ENCODE results near the gene TEAD3.
A peak's percentile ranks its signal among the peaks of the same experiment; 100 is the strongest.

TEAD3 gene

GRCh38 chr6:35457907-35458306 is 39.0 kb downstream of the TEAD3 start:
- H3F3A ChIP-seq (ENCODE audit: insufficient read depth, low read length), result no peaks in the 10 kb centered on the region
- no peaks in the 10 kb centered on the region for H4K20me1 ChIP-seq (ENCODE audit: insufficient read depth, low read length)
- no peaks in the 10 kb centered on the region for H3K27me3 ChIP-seq (replicated peaks; ENCODE audit: insufficient read depth, low read length)
- no peak overlapping the region for H3K4me2 ChIP-seq (ENCODE audit: low read depth, low read length)
- no peaks in the 10 kb centered on the region for H3K9me3 ChIP-seq (replicated peaks; ENCODE audit: insufficient read depth, low read length)
- 0 out of 2 replicates have a peak, but pooled peaks cover 6% of the 10 kb centered on the region for H3K4me1 ChIP-seq (ENCODE audit: low read length)
- no peaks in the 10 kb centered on the region for H3K36me3 ChIP-seq (replicated peaks; ENCODE audit: insufficient read depth, low read length)
- no peak overlapping the region for H3K4me3 ChIP-seq (ENCODE audit: low read length)
- H3K27ac ChIP-seq (ENCODE audit: low read length), result no peak overlapping the region
- TF ChIP-seq CTCF (IDR thresholded peaks at IDR 0.05; ENCODE audit: low read length) (no peak), EZH2phosphoT487 (IDR thresholded peaks at IDR 0.05; ENCODE audit: low read length) (no peak), EZH2 (optimal IDR thresholded peaks at IDR 0.05; ENCODE audit: low read depth, low read length) (no peak)
- no peak overlapping the region for H3K9ac ChIP-seq (ENCODE audit: low read length)
- H3K9me2 ChIP-seq (replicated peaks; ENCODE audit: insufficient read depth, low read length), result no peaks in the 10 kb centered on the region
- H3K79me2 ChIP-seq (ENCODE audit: low read length), result 0 out of 2 replicates have a peak, but pooled peaks cover 4% of the 10 kb centered on the region
- DNase-seq, result no peak
- H2AFZ ChIP-seq (ENCODE audit: low read length), result no peak overlapping the region

GRCh38 chr6:35454391-35455110 is 42.3 kb downstream of the TEAD3 start:
- Histone ChIP-seq H3K4me1 (ENCODE audit: low read length) (peaks cover 15% of the 10 kb centered on the region), H3K4me3 (ENCODE audit: low read length) (no peak overlapping the region), H3K79me2 (ENCODE audit: low read length) (0 out of 2 replicates have a peak, but pooled peaks cover 4% of the 10 kb centered on the region), H3K27me3 (replicated peaks; ENCODE audit: insufficient read depth, low read length) (peaks cover 13% of the 10 kb centered on the region; the same call in 1 of the 2 replicates), H2AFZ (ENCODE audit: low read length) (no peak overlapping the region), H3K36me3 (replicated peaks; ENCODE audit: insufficient read depth, low read length) (no peaks in the 10 kb centered on the region), H3K9ac (ENCODE audit: low read length) (no peak overlapping the region), H3K9me3 (replicated peaks; ENCODE audit: insufficient read depth, low read length) (no peaks in the 10 kb centered on the region), H3K4me2 (ENCODE audit: low read depth, low read length) (no peak overlapping the region), H3F3A (ENCODE audit: insufficient read depth, low read length) (no peaks in the 10 kb centered on the region), H3K27ac (ENCODE audit: low read length) (no peak overlapping the region), H4K20me1 (ENCODE audit: insufficient read depth, low read length) (no peaks in the 10 kb centered on the region), H3K9me2 (replicated peaks; ENCODE audit: insufficient read depth, low read length) (no peaks in the 10 kb centered on the region)
- TF ChIP-seq EZH2phosphoT487 (IDR thresholded peaks at IDR 0.05; ENCODE audit: low read length) (no peak), CTCF (IDR thresholded peaks at IDR 0.05; ENCODE audit: low read length) (no peak), EZH2 (optimal IDR thresholded peaks at IDR 0.05; ENCODE audit: low read depth, low read length) (no peak)
- DNase-seq, result no peak

- TF ChIP-seq EZH2phosphoT487 (IDR thresholded peaks at IDR 0.05; ENCODE audit: low read length) (no peak), EZH2 (optimal IDR thresholded peaks at IDR 0.05; ENCODE audit: low read depth, low read length) (no peak), CTCF (IDR thresholded peaks at IDR 0.05; ENCODE audit: low read length) (no peak)
- H3K4me1 ChIP-seq (ENCODE audit: low read length), result peaks cover 15% of the 10 kb centered on the region
- H2AFZ ChIP-seq (ENCODE audit: low read length), result no peak overlapping the region
- H3K9me3 ChIP-seq (replicated peaks; ENCODE audit: insufficient read depth, low read length), result no peaks in the 10 kb centered on the region
- H3K4me3 ChIP-seq (ENCODE audit: low read length), result peak overlapping the region; percentile 87
- no peak overlapping the region for H3K27ac ChIP-seq (ENCODE audit: low read length)
- no peak overlapping the region for H3K9ac ChIP-seq (ENCODE audit: low read length)
- peak overlapping the region; percentile 99 for H3K4me2 ChIP-seq (ENCODE audit: low read depth, low read length)
- H3K36me3 ChIP-seq (replicated peaks; ENCODE audit: insufficient read depth, low read length), result no peaks in the 10 kb centered on the region
- no peak for DNase-seq
- H4K20me1 ChIP-seq (ENCODE audit: insufficient read depth, low read length), result no peaks in the 10 kb centered on the region
- H3K27me3 ChIP-seq (replicated peaks; ENCODE audit: insufficient read depth, low read length), result peaks cover 13% of the 10 kb centered on the region; the same call in 1 of the 2 replicates
- H3K79me2 ChIP-seq (ENCODE audit: low read length), result 0 out of 2 replicates have a peak, but pooled peaks cover 4% of the 10 kb centered on the region
- H3F3A ChIP-seq (ENCODE audit: insufficient read depth, low read length), result no peaks in the 10 kb centered on the region
- no peaks in the 10 kb centered on the region for H3K9me2 ChIP-seq (replicated peaks; ENCODE audit: insufficient read depth, low read length)
Measured at GRCh38 chr6:35453236-35453635, 43.6 kb downstream of the TEAD3 start.

Measured in MM.1S (cell line).